ENCODE data around the gene STK32B. TPM values are rescaled to one million over a fixed set of nuclear protein-coding genes. Genes with fewer than 3 reads are reported as not detected.

The STK32B gene
- total and polyA plus RNA-seq, 2 experiments from 2014 or later, result 0.71 to 2.3 TPM

DNA sequence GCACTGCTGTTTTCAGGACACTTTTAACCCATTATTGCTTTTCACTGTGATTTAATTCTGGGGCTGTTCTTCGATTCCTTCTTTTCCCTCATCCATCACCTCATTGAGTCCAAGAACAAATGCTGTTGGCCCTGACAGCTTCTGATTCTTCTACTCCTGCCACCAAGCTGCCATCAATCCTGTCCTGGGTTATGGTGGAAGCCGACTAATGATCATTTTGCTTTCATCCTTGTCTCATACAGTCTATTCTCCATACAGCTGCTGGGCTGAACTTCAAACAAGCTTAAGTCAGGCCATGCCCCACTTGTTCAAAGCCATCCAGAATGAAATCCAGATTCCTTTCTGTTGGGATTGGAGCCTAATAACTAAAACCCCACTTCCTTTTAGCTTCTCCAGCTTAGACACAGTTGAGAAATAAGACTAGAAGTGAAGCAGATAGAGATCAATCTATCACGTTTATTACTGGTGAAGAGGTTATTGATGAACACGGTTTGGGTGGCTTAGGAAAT is 161.9 kb downstream of the STK32B start:
- Histone ChIP-seq H3K27ac (ENCODE audit: low read depth) (no peak overlapping the region), H3K4me1 (ENCODE audit: insufficient read depth) (peaks cover 3% of the 10 kb centered on the region), H3K4me2 (no peak overlapping the region), H2AFZ (no peak overlapping the region), H3K79me2 (replicated peaks; ENCODE audit: insufficient read depth) (no peaks in the 10 kb centered on the region), H3K4me3 (no peak overlapping the region), H3F3A (replicated peaks; ENCODE audit: low read depth) (no peaks in the 10 kb centered on the region), H3K36me3 (ENCODE audit: insufficient read depth) (no peaks in the 10 kb centered on the region), H3K27me3 (ENCODE audit: insufficient read depth) (no peaks in the 10 kb centered on the region), H3K9me2 (ENCODE audit: insufficient read depth) (peaks cover 3% of the 10 kb centered on the region), H4K20me1 (replicated peaks; ENCODE audit: insufficient read depth) (no peaks in the 10 kb centered on the region)
- Mint-ChIP-seq H3K4me1 (peaks cover 22% of the 10 kb centered on the region), H3K27me3 (ENCODE audit: insufficient read depth, low read depth, poor library complexity) (peaks cover 8% of the 10 kb centered on the region), H3K27ac (no peak overlapping the region), H3K4me3 (no peak overlapping the region), H3K9me3 (no peaks in the 10 kb centered on the region), H3K36me3 (ENCODE audit: low read depth) (no peaks in the 10 kb centered on the region)
- ATAC-seq (no peak), DNase-seq (ENCODE audit: low spot score) (no peak)
- TF ChIP-seq JUNB (IDR thresholded peaks at IDR 0.05; ENCODE audit: unreplicated experiment), result no peak
- TF ChIP-seq, protein P1, sequence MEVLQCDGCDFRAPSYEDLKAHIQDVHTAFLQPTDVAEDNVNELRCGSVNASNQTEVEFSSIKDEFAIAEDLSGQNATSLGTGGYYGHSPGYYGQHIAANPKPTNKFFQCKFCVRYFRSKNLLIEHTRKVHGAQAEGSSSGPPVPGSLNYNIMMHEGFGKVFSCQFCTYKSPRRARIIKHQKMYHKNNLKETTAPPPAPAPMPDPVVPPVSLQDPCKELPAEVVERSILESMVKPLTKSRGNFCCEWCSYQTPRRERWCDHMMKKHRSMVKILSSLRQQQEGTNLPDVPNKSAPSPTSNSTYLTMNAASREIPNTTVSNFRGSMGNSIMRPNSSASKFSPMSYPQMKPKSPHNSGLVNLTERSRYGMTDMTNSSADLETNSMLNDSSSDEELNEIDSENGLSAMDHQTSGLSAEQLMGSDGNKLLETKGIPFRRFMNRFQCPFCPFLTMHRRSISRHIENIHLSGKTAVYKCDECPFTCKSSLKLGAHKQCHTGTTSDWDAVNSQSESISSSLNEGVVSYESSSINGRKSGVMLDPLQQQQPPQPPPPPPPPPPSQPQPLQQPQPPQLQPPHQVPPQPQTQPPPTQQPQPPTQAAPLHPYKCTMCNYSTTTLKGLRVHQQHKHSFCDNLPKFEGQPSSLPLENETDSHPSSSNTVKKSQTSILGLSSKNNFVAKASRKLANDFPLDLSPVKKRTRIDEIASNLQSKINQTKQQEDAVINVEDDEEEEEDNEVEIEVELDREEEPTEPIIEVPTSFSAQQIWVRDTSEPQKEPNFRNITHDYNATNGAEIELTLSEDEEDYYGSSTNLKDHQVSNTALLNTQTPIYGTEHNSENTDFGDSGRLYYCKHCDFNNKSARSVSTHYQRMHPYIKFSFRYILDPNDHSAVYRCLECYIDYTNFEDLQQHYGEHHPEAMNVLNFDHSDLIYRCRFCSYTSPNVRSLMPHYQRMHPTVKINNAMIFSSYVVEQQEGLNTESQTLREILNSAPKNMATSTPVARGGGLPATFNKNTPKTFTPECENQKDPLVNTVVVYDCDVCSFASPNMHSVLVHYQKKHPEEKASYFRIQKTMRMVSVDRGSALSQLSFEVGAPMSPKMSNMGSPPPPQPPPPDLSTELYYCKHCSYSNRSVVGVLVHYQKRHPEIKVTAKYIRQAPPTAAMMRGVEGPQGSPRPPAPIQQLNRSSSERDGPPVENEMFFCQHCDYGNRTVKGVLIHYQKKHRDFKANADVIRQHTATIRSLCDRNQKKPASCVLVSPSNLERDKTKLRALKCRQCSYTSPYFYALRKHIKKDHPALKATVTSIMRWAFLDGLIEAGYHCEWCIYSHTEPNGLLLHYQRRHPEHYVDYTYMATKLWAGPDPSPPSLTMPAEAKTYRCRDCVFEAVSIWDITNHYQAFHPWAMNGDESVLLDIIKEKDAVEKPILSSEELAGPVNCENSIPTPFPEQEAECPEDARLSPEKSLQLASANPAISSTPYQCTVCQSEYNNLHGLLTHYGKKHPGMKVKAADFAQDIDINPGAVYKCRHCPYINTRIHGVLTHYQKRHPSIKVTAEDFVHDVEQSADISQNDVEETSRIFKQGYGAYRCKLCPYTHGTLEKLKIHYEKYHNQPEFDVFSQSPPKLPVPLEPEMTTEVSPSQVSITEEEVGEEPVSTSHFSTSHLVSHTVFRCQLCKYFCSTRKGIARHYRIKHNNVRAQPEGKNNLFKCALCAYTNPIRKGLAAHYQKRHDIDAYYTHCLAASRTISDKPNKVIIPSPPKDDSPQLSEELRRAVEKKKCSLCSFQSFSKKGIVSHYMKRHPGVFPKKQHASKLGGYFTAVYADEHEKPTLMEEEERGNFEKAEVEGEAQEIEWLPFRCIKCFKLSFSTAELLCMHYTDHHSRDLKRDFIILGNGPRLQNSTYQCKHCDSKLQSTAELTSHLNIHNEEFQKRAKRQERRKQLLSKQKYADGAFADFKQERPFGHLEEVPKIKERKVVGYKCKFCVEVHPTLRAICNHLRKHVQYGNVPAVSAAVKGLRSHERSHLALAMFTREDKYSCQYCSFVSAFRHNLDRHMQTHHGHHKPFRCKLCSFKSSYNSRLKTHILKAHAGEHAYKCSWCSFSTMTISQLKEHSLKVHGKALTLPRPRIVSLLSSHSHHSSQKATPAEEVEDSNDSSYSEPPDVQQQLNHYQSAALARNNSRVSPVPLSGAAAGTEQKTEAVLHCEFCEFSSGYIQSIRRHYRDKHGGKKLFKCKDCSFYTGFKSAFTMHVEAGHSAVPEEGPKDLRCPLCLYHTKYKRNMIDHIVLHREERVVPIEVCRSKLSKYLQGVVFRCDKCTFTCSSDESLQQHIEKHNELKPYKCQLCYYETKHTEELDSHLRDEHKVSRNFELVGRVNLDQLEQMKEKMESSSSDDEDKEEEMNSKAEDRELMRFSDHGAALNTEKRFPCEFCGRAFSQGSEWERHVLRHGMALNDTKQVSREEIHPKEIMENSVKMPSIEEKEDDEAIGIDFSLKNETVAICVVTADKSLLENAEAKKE (CRISPR knock-in tag; IDR thresholded peaks at IDR 0.05), result no peak
- TF ChIP-seq ZNF114 (CRISPR knock-in tag; IDR thresholded peaks at IDR 0.05), result no peak
- TF ChIP-seq NANOG (IDR thresholded peaks at IDR 0.05; ENCODE audit: borderline replicate concordance), result no peak
- TF ChIP-seq, protein P2, sequence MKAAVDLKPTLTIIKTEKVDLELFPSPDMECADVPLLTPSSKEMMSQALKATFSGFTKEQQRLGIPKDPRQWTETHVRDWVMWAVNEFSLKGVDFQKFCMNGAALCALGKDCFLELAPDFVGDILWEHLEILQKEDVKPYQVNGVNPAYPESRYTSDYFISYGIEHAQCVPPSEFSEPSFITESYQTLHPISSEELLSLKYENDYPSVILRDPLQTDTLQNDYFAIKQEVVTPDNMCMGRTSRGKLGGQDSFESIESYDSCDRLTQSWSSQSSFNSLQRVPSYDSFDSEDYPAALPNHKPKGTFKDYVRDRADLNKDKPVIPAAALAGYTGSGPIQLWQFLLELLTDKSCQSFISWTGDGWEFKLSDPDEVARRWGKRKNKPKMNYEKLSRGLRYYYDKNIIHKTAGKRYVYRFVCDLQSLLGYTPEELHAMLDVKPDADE (IDR thresholded peaks at IDR 0.05), result no peak
- TF ChIP-seq POLR2AphosphoS5 (IDR thresholded peaks at IDR 0.05; ENCODE audit: low read depth), result no peak
- TF ChIP-seq CREB1 (CRISPR knock-in tag; IDR thresholded peaks at IDR 0.05; ENCODE audit: low read depth), result no peak
- TF ChIP-seq, protein P3, sequence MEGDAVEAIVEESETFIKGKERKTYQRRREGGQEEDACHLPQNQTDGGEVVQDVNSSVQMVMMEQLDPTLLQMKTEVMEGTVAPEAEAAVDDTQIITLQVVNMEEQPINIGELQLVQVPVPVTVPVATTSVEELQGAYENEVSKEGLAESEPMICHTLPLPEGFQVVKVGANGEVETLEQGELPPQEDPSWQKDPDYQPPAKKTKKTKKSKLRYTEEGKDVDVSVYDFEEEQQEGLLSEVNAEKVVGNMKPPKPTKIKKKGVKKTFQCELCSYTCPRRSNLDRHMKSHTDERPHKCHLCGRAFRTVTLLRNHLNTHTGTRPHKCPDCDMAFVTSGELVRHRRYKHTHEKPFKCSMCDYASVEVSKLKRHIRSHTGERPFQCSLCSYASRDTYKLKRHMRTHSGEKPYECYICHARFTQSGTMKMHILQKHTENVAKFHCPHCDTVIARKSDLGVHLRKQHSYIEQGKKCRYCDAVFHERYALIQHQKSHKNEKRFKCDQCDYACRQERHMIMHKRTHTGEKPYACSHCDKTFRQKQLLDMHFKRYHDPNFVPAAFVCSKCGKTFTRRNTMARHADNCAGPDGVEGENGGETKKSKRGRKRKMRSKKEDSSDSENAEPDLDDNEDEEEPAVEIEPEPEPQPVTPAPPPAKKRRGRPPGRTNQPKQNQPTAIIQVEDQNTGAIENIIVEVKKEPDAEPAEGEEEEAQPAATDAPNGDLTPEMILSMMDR (conservative IDR thresholded peaks at IDR 0.05; ENCODE audit: low read depth in 2 of 2), result no peak
